Activated CD4-positive, alpha-beta T cell treated with anti-CD3 and anti-CD28 coated beads, Interleukin-2, amount 50 U/mL, for 24 hours (primary cell): Measurements from ENCODE around the gene KDM2B.

Source experiments
- DNase-seq, 2 donors: peaks; one replicate each; pipeline ENCODE4 v3.0.0-alpha.2; 2020; ENCODE audit warnings: low read depth in 1 of 2, low spot score in 1 of 2

Gene KDM2B

DNA sequence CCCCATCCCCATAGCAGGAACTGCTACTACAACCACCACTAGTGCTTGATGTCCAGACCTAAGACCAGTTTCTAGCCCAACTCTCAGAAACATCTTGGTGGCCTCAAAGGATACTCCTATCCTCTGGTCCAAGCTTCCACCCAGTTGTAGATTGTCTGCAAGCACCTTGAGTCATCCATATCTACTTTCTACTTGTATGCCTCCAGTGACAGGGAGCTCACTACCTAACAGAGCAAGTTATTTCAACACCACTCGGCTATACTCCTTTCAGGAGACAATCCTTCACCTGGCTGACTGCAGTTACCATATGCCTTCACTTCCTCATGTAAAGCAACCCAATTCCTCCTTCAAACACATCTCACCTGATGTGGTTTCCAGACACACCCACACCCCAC, 49.5 kb downstream of the KDM2B start:
- no peak for DNase-seq

DNA sequence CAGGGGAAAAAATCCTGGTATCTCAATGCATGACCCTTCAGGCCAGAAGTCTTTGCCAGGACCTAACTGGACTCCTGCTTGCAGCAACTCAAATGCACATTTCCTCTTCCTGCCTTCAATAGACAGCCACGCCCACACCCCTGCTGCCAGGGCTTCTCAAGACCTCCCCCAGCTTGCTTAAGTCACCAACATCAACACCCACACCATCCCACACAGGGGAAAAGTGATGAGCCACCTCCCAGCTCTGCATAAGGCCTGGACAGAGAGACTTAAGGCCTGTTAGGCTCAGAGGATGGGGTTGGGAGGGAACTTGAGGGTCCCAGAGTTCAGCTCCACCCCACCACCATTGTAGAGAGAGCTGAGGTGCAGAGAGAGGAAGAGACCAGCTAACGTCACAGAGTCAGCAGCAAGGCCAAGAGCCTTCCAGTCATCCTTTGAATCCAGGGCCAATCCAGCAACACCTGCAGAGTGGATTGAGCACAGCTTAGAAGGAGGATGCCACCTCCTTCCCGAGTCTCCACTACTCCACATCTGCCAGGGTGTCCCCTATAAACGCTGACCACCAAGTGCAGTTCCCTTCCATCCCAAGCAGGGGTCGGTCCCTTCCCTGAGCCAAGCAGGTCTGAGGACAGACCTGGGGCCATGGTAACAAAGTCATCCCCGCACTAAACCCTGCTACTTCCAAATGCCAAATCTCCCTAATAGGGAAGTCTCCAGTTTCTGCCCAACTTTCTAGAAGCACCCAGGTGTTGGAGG, 50.0 kb downstream of the KDM2B start:
- peak; percentile 28 to 55 for DNase-seq

DNA sequence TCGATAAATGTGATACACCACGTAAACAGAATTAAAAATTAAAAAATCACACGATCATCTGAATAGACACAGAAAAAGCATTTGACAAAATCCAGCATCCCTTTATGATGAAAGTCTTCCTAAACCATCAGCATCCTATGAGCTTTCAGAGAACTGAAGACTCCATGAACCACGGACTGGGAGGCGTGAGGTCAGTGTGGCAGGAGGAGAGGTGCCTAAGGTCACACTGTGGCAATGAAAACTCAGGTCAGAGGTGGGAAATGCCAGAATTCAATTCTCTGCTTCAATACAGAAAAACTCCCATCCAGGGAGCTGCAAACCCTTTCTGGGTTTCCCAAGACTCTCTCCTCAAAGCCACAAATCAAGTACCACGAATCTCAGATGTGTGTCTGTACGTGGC, 51.6 kb downstream of the KDM2B start:
- DNase-seq: no peak

- no peak for DNase-seq
Observed at GRCh38 chr12:121525411-121525810, 55.4 kb downstream of the KDM2B start.

DNA sequence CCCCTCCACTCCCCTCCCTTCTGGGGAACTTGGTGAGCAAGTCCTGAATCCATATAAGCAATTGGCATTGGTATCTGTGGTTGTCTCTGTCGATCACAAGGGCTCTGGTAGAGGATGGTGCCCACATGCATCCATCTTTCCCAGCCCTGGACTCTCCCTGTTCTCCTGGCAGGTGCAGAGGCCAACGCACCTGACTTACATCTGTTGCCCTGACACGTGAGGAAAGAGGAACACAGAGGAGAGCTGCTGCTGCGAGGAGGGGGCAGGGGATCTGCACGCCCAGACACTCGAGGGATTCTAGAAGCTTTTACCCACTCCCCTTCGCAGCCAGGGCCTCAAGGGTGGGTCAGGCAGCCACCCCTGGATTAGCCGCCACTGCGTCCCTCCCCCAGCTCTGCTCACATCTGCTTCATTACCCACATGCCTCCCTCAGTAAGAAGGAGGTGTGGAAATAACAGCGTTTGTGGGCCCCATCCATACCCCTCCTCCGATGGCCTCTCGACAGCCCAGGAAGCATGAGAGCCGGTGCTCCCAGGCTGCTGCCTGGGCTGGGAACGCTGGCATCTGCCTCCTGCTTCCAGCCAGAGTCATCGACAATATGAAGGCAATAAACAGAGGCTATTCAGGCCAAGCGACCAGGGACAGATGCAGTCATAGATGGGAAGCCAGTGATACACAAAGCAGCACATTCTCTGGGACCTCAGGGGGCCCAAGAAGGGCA, 56.5 kb downstream of the KDM2B start:
- DNase-seq: no peak

DNA sequence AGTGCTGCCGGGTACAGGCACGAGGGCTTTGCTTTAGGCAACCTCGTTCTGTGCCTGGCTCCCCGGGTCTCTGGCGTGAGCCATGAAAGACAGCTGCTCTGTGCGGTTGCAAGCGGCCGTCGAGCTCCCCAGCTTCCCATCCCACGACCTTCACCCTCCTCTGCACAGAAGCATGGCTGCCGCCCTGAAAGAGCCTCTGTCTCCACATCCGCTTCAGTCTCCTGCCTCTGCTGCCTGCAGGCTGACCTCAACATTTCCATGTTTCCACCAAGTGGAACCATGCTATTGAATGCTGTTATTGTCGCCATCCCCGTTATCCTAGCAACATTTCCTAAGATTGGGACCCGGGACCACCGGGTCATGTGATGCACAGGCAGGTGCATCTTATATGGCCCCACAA, 57.1 kb downstream of the KDM2B start:
- DNase-seq: no peak

GRCh38 chr12:121522971-121523370, 57.9 kb downstream of the KDM2B start:
- DNase-seq: no peak

GRCh38 chr12:121520586-121521086, 60.2 kb downstream of the KDM2B start:
- no peak for DNase-seq

DNA sequence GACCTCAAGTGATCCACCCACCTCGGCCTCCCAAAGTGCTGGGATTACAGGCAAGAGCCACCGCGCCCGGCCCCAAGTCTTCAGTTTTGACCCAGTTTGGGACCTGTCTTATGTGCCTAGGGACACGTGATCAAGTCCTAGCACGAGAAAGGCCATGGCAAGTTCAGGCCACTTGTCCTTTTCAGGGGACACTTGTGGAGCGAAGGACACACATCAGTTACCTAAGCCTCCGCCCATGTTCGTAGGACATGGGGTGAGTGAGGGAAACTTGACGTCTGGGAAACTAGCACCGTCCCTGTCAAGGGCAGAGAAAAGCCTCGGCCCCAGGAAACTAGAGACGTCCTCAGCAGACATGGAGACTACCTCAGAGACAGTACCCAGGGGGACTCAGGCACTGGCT, 60.7 kb downstream of the KDM2B start:
- DNase-seq: no peak

- no peak for DNase-seq
Observed at GRCh38 chr12:121519227-121519626, 61.6 kb downstream of the KDM2B start.

DNA sequence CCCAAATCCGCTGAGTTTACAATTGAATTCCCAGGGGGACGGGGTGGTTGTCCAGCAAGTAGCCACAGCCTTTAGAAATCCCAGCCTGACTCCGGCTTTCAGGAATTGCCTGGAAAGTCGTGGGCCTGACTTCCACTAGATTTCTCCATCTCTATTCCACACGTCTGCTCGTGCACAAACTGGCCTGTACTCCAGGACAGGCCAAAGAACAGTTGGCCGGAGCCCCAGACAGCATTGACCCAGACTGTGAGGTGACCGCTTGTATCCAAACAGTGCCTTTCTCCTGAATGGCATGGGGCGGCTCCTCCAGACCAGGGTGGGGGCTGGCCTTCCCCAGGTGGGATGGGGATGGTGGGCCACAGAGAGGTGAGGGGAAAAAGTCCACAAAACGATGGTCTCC, 62.2 kb downstream of the KDM2B start:
- no peak for DNase-seq

- no peak for DNase-seq
Observed at GRCh38 chr12:121516437-121517011, 64.3 kb downstream of the KDM2B start.

- no peak for DNase-seq
Observed at GRCh38 chr12:121515615-121516014, 65.2 kb downstream of the KDM2B start.

- no peak for DNase-seq
Observed at GRCh38 chr12:121514184-121514742, 66.6 kb downstream of the KDM2B start.

- no peak for DNase-seq
Observed at GRCh38 chr12:121513464-121514183, 67.2 kb downstream of the KDM2B start.

- no peak for DNase-seq
Observed at GRCh38 chr12:121512561-121512960, 68.3 kb downstream of the KDM2B start.

GRCh38 chr12:121511916-121512315, 68.9 kb downstream of the KDM2B start:
- no peak for DNase-seq

DNA sequence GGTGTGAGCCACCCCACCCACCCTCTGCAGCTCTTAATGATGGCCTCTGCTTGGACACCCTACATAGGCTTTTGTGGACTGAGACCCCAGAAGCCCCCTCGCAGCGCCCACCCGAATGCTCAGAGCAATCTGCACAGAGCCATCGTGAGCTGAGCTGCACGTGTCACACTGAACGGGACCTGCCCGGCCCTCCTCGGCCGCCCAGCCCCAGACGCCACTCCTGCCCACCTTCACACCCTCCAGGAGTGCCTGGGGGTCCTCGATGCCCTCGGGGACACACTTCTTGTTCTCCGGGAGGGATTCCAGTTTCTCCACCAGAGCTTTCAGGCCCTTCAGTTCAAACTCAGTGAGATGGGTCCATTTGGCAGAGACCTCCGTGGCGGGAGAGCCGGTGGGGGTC, 71.5 kb downstream of the KDM2B start:
- no peak for DNase-seq

DNA sequence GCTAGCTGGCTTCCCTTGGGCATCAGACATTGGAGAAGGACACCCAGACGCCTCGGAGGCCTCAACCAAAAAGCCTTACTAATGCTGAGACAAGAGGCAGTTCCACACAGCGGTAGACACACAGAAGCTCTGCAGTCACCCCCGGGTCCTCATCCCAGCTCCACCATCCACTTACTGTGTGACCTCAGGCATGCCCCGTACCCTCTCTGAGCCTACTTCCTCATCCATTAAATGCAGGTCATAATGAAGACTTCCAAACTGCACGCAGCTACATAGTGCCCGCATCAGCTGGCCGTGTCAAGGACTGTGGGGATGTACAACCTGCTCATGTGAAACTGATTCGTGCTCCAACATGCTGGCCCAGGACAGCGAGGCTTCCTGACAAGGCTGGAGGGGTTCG, 72.3 kb downstream of the KDM2B start:
- DNase-seq: no peak

DNA sequence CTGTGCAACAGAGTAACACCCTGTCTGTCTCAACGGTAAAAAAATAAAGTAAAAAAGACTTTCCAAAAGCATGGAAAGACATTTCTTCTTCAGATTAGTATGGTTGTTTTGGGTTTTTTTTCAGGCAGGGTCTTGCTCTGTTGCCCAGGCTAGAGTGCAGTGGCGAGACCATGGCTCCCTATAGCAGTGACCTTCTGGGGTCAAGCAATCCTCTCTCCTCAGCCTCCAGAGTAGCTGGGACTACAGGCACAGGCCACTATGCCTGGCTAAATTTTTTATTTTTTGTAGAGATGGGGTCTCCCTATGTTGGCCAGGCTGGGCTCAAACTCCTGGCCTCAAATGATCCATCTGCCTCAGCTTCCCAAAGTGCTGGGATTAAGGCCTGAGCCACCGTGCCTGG, 72.8 kb downstream of the KDM2B start:
- no peak for DNase-seq

- no peak for DNase-seq
Observed at GRCh38 chr12:121507245-121507644, 73.6 kb downstream of the KDM2B start.
